ENCODE results near the gene OXCT1. TPM values are rescaled to one million over a fixed set of nuclear protein-coding genes. Genes with fewer than 3 reads are reported as not detected.

Gene OXCT1
- total RNA-seq, 1 experiment from 2014 or later = 14.2 TPM

DNA sequence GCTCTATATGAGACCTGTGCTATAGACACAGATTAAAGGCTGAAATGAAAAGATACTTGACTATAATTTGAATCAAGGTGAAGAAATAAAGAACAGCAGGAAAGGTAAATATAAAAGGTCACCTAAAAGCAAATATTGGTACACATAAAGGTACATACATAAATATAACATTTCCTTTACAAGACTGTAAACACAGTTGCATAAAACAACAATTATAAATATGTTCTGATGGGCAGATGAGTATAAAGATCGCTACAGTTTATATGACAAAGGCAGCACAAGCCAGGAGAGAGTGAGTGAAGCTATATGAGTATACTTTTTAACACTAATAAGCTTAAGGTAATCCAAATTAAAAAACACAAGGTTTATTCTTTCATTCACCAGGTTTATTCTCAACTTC, 114.5 kb downstream of the OXCT1 start:
- no peak overlapping the region for H3K27ac Mint-ChIP-seq (ENCODE audit: unreplicated experiment)
- no peaks in the 10 kb centered on the region for H3K4me1 Mint-ChIP-seq (ENCODE audit: low read depth, unreplicated experiment)
- no peak for DNase-seq
- CTCF ChIA-PET = no interaction called here
- TF ChIP-seq, protein P1, sequence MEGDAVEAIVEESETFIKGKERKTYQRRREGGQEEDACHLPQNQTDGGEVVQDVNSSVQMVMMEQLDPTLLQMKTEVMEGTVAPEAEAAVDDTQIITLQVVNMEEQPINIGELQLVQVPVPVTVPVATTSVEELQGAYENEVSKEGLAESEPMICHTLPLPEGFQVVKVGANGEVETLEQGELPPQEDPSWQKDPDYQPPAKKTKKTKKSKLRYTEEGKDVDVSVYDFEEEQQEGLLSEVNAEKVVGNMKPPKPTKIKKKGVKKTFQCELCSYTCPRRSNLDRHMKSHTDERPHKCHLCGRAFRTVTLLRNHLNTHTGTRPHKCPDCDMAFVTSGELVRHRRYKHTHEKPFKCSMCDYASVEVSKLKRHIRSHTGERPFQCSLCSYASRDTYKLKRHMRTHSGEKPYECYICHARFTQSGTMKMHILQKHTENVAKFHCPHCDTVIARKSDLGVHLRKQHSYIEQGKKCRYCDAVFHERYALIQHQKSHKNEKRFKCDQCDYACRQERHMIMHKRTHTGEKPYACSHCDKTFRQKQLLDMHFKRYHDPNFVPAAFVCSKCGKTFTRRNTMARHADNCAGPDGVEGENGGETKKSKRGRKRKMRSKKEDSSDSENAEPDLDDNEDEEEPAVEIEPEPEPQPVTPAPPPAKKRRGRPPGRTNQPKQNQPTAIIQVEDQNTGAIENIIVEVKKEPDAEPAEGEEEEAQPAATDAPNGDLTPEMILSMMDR (IDR thresholded peaks at IDR 0.05; ENCODE audit: unreplicated experiment) = no peak
- H3K9me3 Mint-ChIP-seq (ENCODE audit: low read depth, unreplicated experiment) = no peaks in the 10 kb centered on the region
- BruUV-seq (replicated peaks) = no TSS peak
- no peak overlapping the region for H3K4me3 Mint-ChIP-seq (ENCODE audit: low read depth, unreplicated experiment)
- intact Hi-C loops (cut with micrococcal nuclease; ENCODE audit: unreplicated experiment) = no loop called here
- no peaks in the 10 kb centered on the region for H3K27me3 Mint-ChIP-seq (ENCODE audit: unreplicated experiment)
- H3K36me3 Mint-ChIP-seq (ENCODE audit: insufficient read depth, unreplicated experiment) = no peaks in the 10 kb centered on the region

DNA sequence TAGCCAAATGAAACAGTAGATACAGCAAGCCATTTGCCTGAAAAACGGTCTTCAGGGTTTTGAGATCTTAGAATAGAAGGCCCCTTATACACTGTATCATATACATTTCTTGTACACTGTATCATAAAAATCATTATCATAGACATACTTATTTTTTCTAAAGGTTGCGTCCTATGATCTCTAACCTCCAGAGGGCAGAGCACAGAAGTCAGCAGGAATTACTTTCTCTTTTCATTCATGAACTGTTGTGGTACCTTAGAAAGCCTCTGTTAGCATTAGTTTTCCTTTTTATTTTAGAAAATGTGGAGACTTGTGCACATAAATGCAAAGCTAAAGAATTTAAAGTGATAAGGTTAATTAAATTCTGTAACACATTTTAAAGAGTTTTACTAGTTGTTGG, 115.4 kb downstream of the OXCT1 start:
- no peaks in the 10 kb centered on the region for H3K9me3 Mint-ChIP-seq (ENCODE audit: low read depth, unreplicated experiment)
- intact Hi-C loops (cut with micrococcal nuclease; ENCODE audit: unreplicated experiment) = no loop called here
- DNase-seq = no peak
- BruUV-seq (replicated peaks) = no TSS peak
- H3K4me3 Mint-ChIP-seq (ENCODE audit: low read depth, unreplicated experiment) = no peak overlapping the region
- TF ChIP-seq, protein P1 (IDR thresholded peaks at IDR 0.05; ENCODE audit: unreplicated experiment) = no peak
- H3K4me1 Mint-ChIP-seq (ENCODE audit: low read depth, unreplicated experiment) = no peaks in the 10 kb centered on the region
- H3K27me3 Mint-ChIP-seq (ENCODE audit: unreplicated experiment) = no peaks in the 10 kb centered on the region
- H3K27ac Mint-ChIP-seq (ENCODE audit: unreplicated experiment) = no peak overlapping the region
- CTCF ChIA-PET = no interaction called here
- no peaks in the 10 kb centered on the region for H3K36me3 Mint-ChIP-seq (ENCODE audit: insufficient read depth, unreplicated experiment)

DNA sequence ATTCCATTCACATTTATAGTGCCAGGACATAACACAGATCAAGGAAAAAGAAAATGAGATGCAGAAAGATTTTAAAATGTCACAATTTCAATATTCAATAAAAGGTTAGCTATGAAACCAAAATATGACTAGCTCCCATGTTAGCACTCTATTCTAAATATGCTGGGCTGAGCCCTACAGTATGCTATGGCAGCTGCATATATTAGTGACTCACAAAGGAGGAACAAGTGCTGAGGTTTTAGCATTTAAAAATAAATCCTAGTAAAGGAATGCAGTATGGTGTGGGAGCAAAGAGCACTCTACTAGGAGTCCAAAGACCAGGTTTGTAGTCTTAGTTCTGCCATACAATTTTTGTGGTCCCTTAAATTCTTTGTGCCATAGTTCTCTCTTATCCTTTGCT, 118.4 kb downstream of the OXCT1 start:
- no peaks in the 10 kb centered on the region for H3K4me1 Mint-ChIP-seq (ENCODE audit: low read depth, unreplicated experiment)
- TF ChIP-seq, protein P1 (IDR thresholded peaks at IDR 0.05; ENCODE audit: unreplicated experiment) = no peak
- CTCF ChIA-PET = no interaction called here
- H3K4me3 Mint-ChIP-seq (ENCODE audit: low read depth, unreplicated experiment) = no peak overlapping the region
- no peaks in the 10 kb centered on the region for H3K27me3 Mint-ChIP-seq (ENCODE audit: unreplicated experiment)
- H3K9me3 Mint-ChIP-seq (ENCODE audit: low read depth, unreplicated experiment) = no peaks in the 10 kb centered on the region
- intact Hi-C loops (cut with micrococcal nuclease; ENCODE audit: unreplicated experiment) = no loop called here
- BruUV-seq (replicated peaks) = no TSS peak
- no peak for DNase-seq
- no peak overlapping the region for H3K27ac Mint-ChIP-seq (ENCODE audit: unreplicated experiment)
- no peaks in the 10 kb centered on the region for H3K36me3 Mint-ChIP-seq (ENCODE audit: insufficient read depth, unreplicated experiment)

DNA sequence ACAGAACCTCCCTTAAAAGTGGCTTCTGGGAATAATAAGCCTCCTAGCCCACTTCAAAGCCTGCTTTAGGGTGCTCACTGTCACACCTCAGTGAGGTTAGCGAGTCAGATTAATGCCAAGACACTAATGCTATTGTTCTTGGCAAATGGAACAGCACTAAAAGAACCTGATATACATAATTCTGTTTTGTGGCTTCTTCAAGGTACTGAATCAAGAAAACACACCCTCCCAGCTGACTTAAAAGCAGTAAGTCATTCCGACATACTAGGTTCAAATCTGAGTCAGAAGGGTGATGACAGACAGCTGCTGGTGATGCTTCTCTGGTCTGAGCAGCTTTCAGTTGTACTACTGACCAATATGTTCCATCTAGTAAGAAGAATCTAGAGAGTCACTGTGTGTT, 121.6 kb downstream of the OXCT1 start:
- no peaks in the 10 kb centered on the region for H3K4me1 Mint-ChIP-seq (ENCODE audit: low read depth, unreplicated experiment)

More for the DNA sequence above, 121.6 kb downstream of the OXCT1 start:
- Mint-ChIP-seq H3K27me3 (ENCODE audit: unreplicated experiment) (no peaks in the 10 kb centered on the region), H3K9me3 (ENCODE audit: low read depth, unreplicated experiment) (no peaks in the 10 kb centered on the region), H3K27ac (ENCODE audit: unreplicated experiment) (no peak overlapping the region), H3K4me3 (ENCODE audit: low read depth, unreplicated experiment) (no peak overlapping the region), H3K36me3 (ENCODE audit: insufficient read depth, unreplicated experiment) (no peaks in the 10 kb centered on the region)
- intact Hi-C loops (cut with micrococcal nuclease; ENCODE audit: unreplicated experiment) = no loop called here
- BruUV-seq (replicated peaks) = no TSS peak
- TF ChIP-seq, protein P1 (IDR thresholded peaks at IDR 0.05; ENCODE audit: unreplicated experiment) = no peak
- DNase-seq = no peak
- CTCF ChIA-PET = no interaction called here

Data from Calu3 (cell line).